Measurements from ENCODE around the gene IQCM.
"Not testable (repeated sequence)": the region's sequence is repeated elsewhere in the genome, so short reads cannot be mapped to it uniquely, and the experiment has no call there.

IQCM gene

DNA sequence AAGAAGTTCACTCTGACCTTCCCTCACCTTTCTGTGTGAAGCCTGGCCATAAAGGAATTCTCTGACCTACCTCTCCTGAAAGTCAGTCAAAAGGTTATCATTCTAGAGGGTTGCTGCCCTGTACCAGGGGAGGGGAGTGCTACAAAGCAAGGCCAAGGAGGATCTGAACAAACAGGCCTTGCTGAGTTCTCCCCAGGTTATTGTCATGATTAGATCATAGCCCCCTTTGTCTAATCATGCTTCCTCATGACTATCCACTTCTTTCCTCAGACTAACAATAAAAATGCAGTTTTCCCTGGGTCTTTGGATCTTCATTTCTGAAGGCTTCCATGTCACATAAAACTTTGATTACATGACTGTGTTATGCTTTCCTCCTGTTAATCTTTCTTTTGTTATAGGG is 472.0 kb downstream of the IQCM start:
- H3K27me3 ChIP-seq (ENCODE audit: control insufficient read depth, insufficient read depth, low read length) = no peaks in the 10 kb centered on the region
- H3K9ac ChIP-seq (ENCODE audit: low read depth, low read length) = no peak overlapping the region
- H3K4me3 ChIP-seq (ENCODE audit: low read depth, low read length) = no peak overlapping the region
- H3K4me1 ChIP-seq (ENCODE audit: control insufficient read depth, insufficient read depth, low read length) = no peaks in the 10 kb centered on the region
- no peaks in the 10 kb centered on the region for H3K36me3 ChIP-seq (ENCODE audit: control insufficient read depth, insufficient read depth, low read length)
- H3K9me3 ChIP-seq (ENCODE audit: control insufficient read depth, insufficient read depth, low read length) = no peaks in the 10 kb centered on the region

DNA sequence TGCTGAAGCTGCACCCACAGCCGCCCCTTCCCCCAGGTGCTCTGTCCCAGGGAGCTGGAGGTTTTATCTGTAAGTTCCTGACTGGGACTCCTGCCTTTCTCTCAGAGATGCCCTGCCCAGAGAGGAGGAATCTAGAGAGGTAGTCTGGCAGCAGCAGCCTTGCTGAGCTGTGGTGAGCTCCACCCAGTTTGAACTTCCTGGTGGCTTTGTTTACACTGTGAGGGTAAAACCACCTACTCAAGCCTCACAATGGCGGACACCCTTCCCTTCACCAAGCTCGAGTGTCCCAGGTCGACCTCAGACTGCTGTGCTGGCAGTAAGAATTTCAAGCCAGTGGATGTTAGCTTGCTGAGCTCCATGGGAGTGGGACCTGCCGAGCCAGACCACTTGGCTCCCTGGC is 474.5 kb downstream of the IQCM start:
- H3K36me3 ChIP-seq (ENCODE audit: control insufficient read depth, insufficient read depth, low read length); H3K4me1 ChIP-seq (ENCODE audit: control insufficient read depth, insufficient read depth, low read length); H3K27me3 ChIP-seq (ENCODE audit: control insufficient read depth, insufficient read depth, low read length); H3K9ac ChIP-seq (ENCODE audit: low read depth, low read length); H3K9me3 ChIP-seq (ENCODE audit: control insufficient read depth, insufficient read depth, low read length); H3K4me3 ChIP-seq (ENCODE audit: low read depth, low read length): not testable (repeated sequence)

DNA sequence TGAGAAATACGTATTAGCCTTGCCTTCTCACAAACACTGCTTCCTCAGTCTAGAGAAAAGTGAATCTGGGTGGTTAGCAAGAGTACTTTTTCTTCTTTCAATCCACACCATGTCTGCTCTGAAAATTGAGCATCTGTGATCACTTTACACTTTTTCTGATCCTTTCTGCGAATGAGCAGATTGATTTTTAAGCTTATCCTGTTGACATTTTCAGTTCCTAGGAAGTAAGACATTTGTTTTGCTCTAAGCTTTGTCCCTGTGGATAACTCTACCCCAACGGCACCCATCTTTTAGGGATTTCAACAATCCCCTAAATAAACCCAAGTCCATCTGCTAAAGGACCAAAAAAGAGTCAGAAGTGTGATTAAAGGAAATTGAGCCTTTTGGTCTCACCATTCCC is 487.5 kb downstream of the IQCM start:
- H3K4me1 ChIP-seq (ENCODE audit: control insufficient read depth, insufficient read depth, low read length) = no peaks in the 10 kb centered on the region
- H3K27me3 ChIP-seq (ENCODE audit: control insufficient read depth, insufficient read depth, low read length) = no peaks in the 10 kb centered on the region
- no peaks in the 10 kb centered on the region for H3K9me3 ChIP-seq (ENCODE audit: control insufficient read depth, insufficient read depth, low read length)
- no peak overlapping the region for H3K9ac ChIP-seq (ENCODE audit: low read depth, low read length)
- H3K36me3 ChIP-seq (ENCODE audit: control insufficient read depth, insufficient read depth, low read length) = no peaks in the 10 kb centered on the region
- no peak overlapping the region for H3K4me3 ChIP-seq (ENCODE audit: low read depth, low read length)

DNA sequence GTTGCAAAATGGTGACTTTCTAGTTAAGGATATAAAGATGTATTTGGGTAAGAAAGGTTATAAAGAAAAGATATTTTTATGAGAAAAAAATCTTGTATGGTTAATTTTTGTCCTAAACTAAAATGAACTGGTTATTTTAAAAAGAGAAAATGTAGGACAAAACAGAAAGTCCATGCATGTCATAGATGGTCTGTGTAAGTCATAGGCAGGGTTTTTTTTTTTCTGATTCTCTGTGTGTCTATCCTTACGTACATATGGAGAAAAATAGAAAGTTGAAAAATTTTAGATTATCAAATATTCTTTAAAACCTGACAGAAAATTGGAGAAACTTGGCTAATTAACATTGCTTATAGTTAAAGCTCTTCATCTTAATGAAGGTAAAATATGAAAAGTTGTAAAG is 493.4 kb downstream of the IQCM start:
- Histone ChIP-seq H3K4me3 (ENCODE audit: low read depth, low read length) (no peak overlapping the region), H3K27me3 (ENCODE audit: control insufficient read depth, insufficient read depth, low read length) (no peaks in the 10 kb centered on the region), H3K9ac (ENCODE audit: low read depth, low read length) (no peak overlapping the region), H3K4me1 (ENCODE audit: control insufficient read depth, insufficient read depth, low read length) (no peaks in the 10 kb centered on the region), H3K36me3 (ENCODE audit: control insufficient read depth, insufficient read depth, low read length) (no peaks in the 10 kb centered on the region), H3K9me3 (ENCODE audit: control insufficient read depth, insufficient read depth, low read length) (peaks cover 6% of the 10 kb centered on the region)

DNA sequence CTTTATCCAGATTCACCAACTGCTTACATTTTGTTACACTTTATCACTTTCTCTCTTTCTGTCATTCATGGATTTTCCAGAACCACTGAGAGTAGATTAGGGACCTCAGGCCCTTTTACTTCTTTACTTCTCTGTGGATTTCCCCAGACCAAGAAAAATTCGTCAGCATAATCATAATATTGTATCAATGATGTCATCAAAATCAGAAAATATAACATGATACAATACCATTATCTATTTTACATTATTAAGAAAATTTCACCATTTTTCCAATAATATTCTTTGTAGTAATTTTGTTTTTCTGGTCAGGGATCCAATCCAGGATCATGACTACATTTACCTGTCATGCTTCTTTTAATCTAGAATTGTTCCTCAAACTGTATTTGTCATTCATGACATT is 494.2 kb downstream of the IQCM start:
- peaks cover 6% of the 10 kb centered on the region for H3K9me3 ChIP-seq (ENCODE audit: control insufficient read depth, insufficient read depth, low read length)
- no peaks in the 10 kb centered on the region for H3K36me3 ChIP-seq (ENCODE audit: control insufficient read depth, insufficient read depth, low read length)
- no peak overlapping the region for H3K4me3 ChIP-seq (ENCODE audit: low read depth, low read length)
- no peaks in the 10 kb centered on the region for H3K27me3 ChIP-seq (ENCODE audit: control insufficient read depth, insufficient read depth, low read length)
- H3K4me1 ChIP-seq (ENCODE audit: control insufficient read depth, insufficient read depth, low read length) = no peaks in the 10 kb centered on the region
- no peak overlapping the region for H3K9ac ChIP-seq (ENCODE audit: low read depth, low read length)

DNA sequence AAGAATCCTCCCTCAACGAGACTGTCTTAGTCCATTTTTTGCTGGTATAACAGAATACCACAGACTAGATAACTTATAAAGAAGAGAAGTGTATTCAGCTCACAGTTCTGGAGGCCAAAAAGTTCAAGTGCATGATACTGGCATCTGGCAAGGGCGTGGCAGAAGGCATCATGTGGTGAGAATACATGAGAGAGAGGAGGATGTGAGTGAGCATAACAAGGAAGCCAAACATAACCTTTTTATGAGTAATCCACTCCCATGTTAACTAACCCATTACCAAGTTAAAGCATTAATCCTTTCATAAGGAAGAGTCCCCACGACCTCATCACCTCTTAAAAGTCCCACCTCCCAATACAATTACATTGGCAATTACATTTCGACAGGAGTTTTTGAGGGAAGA is 504.6 kb downstream of the IQCM start:
- Histone ChIP-seq H3K4me1 (ENCODE audit: control insufficient read depth, insufficient read depth, low read length) (no peaks in the 10 kb centered on the region), H3K4me3 (ENCODE audit: low read depth, low read length) (no peak overlapping the region), H3K9ac (ENCODE audit: low read depth, low read length) (no peak overlapping the region), H3K27me3 (ENCODE audit: control insufficient read depth, insufficient read depth, low read length) (no peaks in the 10 kb centered on the region), H3K9me3 (ENCODE audit: control insufficient read depth, insufficient read depth, low read length) (no peaks in the 10 kb centered on the region), H3K36me3 (ENCODE audit: control insufficient read depth, insufficient read depth, low read length) (no peaks in the 10 kb centered on the region)

DNA sequence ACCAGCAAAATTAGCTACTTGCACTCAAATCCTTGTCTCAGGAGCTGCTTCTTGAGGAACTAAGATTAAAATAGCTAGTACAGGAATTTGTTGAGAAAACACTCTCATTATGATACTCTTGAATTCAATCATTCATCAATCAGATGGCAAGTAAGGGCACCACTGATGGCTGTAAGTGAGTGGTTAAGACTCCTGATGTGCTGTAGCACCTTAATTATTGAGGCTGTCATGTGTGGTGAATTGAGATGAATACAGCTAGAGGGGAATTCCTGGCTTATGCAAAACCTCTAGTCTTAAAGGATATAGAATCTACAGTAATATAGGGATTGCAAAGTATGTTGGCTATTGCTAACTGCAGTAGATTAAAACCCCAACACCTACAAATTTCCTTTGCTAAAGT is 509.1 kb downstream of the IQCM start:
- H3K36me3 ChIP-seq (ENCODE audit: control insufficient read depth, insufficient read depth, low read length) = no peaks in the 10 kb centered on the region

More for the DNA sequence above, 509.1 kb downstream of the IQCM start:
- Histone ChIP-seq H3K9me3 (ENCODE audit: control insufficient read depth, insufficient read depth, low read length) (no peaks in the 10 kb centered on the region), H3K4me3 (ENCODE audit: low read depth, low read length) (no peak overlapping the region), H3K27me3 (ENCODE audit: control insufficient read depth, insufficient read depth, low read length) (no peaks in the 10 kb centered on the region), H3K4me1 (ENCODE audit: control insufficient read depth, insufficient read depth, low read length) (no peaks in the 10 kb centered on the region), H3K9ac (ENCODE audit: low read depth, low read length) (no peak overlapping the region)
